ENCODE measurements around the gene RAE1. TPM values are rescaled to one million over a fixed set of nuclear protein-coding genes. Genes with fewer than 3 reads are reported as not detected.
A peak's percentile ranks its signal among the peaks of the same experiment; 100 is the strongest.

The RAE1 gene
- total RNA-seq, 6 experiments from 2014 or later: 8.6 to 22.1 (median 11.1) TPM

DNA sequence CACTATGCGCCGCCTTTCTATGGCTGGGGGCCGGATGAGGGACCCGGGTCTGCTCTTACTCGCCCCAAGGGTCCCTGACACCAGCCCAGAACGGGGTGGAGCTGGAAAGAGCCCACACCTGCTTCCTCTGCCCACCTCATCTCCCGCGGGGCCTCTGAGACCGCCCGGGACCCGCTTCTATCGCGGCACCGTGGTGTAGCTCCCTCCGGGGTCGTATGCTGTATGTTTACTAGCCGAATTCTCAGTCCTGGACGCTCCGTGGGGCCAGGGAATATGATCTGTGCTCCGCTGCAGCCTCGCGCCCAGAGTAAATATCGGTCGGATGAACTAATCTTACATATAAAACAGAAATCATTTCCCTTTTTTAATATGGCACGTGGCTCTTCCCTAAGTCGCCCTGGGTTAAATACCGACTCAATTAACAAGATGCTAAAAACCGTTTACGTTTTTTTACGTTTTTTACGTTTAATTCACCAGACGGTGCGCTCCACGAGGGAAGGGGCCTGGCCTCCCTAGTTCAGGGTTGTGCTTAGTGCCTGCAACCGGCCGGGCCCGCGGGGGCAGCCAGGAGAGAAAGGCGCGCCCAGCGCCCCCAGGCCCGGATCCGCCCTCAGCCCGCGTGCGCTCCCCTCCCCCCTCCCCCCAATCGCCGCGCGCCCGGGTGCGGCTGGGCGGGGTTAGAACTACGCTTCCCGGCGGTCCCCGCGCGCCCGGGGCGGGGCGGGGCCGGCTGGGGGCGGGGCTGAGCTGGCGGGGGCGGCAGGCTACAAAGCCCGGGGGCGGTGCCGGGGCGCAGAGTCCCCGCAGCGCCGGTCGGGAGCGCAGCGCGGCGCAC lies 39.8 kb downstream of the RAE1 start, which contains the start of gene RBM38:
TSS of gene RBM38 (plus strand) at position 793 of the 835 bp plus-strand sequence. CDS start 186 bp downstream, outside the sequence.
- Histone ChIP-seq H3K27me3 (no peaks in the 10 kb centered on the region), H3K9me3 (no peaks in the 10 kb centered on the region), H3K27ac (peak within 1 kb of the TSS in 2 of 3 donors; percentile 59 to 65), H3K36me3 (no peaks in the 10 kb centered on the region), H3K4me3 (peak within 1 kb of the TSS; percentile 58 to 70 (median 61)), H3K4me1 (peaks cover 0 to 19% (median 0%) of the 10 kb centered on the region in 4 donors)
- WGBS (ENCODE audit: insufficient coverage, low coverage, low lambda C conversion rate, missing lambda C conversion rate): 35% methylated on average over 28 of the region's 78 CpGs
- intact Hi-C loops (cut with DNase I): no loop called here
- DNase-seq (peak; percentile 78 to 81 (median 81)), ATAC-seq (peak; percentile 80 to 87 (median 84))
- TF ChIP-seq POLR2A (IDR thresholded peaks at IDR 0.05): no peak
- TF ChIP-seq, protein P1, sequence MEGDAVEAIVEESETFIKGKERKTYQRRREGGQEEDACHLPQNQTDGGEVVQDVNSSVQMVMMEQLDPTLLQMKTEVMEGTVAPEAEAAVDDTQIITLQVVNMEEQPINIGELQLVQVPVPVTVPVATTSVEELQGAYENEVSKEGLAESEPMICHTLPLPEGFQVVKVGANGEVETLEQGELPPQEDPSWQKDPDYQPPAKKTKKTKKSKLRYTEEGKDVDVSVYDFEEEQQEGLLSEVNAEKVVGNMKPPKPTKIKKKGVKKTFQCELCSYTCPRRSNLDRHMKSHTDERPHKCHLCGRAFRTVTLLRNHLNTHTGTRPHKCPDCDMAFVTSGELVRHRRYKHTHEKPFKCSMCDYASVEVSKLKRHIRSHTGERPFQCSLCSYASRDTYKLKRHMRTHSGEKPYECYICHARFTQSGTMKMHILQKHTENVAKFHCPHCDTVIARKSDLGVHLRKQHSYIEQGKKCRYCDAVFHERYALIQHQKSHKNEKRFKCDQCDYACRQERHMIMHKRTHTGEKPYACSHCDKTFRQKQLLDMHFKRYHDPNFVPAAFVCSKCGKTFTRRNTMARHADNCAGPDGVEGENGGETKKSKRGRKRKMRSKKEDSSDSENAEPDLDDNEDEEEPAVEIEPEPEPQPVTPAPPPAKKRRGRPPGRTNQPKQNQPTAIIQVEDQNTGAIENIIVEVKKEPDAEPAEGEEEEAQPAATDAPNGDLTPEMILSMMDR (IDR thresholded peaks at IDR 0.05): no peak

DNA sequence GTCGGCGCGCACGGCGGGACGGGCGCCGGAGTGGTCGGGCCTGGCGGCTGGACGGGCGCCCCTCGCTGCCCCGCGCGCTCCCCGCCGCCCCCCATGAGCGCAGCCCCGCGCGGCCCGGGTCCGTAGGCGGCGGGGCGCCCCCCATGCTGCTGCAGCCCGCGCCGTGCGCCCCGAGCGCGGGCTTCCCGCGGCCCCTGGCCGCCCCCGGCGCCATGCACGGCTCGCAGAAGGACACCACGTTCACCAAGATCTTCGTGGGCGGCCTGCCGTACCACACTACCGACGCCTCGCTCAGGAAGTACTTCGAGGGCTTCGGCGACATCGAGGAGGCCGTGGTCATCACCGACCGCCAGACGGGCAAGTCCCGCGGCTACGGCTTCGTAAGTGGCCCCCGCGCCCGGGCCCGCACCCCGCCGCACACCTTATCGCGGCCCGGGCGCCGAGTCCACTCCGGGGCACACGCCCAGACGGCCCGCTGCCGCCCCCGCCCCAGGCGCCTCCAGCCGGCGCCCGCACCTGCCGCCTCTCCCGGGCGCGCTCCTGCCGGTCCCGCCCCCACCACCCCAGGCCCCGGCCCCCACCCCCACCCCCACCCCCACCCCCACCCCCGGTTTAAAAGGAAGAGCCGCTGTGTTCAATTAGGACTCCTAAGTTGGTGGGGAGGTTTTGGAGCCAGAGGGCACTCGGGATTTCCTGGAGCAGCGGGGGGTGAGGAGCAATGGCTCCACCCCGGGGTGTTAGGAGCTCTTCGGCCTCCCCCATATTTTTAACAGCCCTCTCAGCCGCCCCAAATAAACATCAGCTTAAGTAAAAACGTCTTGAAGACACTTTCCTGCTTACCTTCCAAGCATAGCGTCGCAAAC lies 40.6 kb downstream of the RAE1 start:
- no peaks in the 10 kb centered on the region for H3K36me3 ChIP-seq
- peak overlapping the region; percentile 58 to 70 (median 61) for H3K4me3 ChIP-seq
- peaks cover 0 to 19% (median 0%) of the 10 kb centered on the region in 4 donors for H3K4me1 ChIP-seq
- intact Hi-C loops (cut with DNase I): no loop called here
- no peaks in the 10 kb centered on the region for H3K27me3 ChIP-seq
- H3K9me3 ChIP-seq: no peaks in the 10 kb centered on the region
- 9% methylated on average over 11 of the region's 98 CpGs for WGBS (ENCODE audit: insufficient coverage, low coverage, low lambda C conversion rate, missing lambda C conversion rate)
- DNase-seq (peak in 2 of 3 donors; percentile 48 to 59), ATAC-seq (no peak)
- TF ChIP-seq, protein P1 (IDR thresholded peaks at IDR 0.05): no peak
- TF ChIP-seq POLR2A (IDR thresholded peaks at IDR 0.05): peak; percentile 35
- H3K27ac ChIP-seq: peak overlapping the region in 2 of 3 donors; percentile 59 to 65

DNA sequence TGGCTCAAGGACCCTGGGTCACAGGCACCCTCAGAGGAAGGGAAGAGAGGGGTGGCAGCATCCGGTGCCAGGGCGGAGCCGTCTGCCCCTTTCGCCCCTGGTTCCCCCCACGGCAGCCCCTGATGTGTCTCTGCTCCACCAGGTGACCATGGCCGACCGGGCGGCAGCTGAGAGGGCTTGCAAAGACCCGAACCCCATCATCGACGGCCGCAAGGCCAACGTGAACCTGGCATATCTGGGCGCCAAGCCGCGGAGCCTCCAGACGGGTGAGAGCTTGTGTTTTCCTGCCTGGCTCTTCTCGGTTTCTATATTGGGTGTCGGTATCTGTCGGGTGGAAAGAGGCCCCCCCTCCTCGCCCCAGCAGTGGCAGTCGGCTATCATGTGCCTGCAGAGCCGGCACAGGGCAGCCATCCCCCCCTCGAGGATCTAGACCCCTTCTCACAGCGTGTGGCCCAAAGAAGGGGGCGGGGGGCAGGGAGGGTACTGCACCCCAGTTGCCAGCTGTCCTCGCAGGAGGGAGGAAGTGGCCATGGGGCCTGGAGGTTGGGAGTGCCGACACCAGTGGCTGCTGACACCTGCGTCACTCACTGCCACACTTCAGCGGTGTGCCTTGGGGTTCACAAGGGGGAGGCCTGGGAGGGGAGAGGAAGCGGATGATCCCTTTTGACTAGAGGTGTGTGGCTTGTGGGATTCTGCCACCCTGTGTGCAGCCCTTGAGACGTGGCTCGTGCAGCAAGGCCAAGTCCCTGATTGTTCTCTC lies 41.6 kb downstream of the RAE1 start:
- peaks cover 0 to 19% (median 0%) of the 10 kb centered on the region in 4 donors for H3K4me1 ChIP-seq
- no peaks in the 10 kb centered on the region for H3K27me3 ChIP-seq
- no peaks in the 10 kb centered on the region for H3K9me3 ChIP-seq
- H3K36me3 ChIP-seq: no peaks in the 10 kb centered on the region
- peak overlapping the region; percentile 35 to 70 (median 61) for H3K4me3 ChIP-seq
- ATAC-seq (no peak), DNase-seq (peak in 2 of 3 donors; percentile 50 to 69)
- WGBS (ENCODE audit: insufficient coverage, low coverage, low lambda C conversion rate, missing lambda C conversion rate): 57% methylated on average over 6 of the region's 33 CpGs
- peak overlapping the region in 2 of 3 donors; percentile 20 to 54 for H3K27ac ChIP-seq
- TF ChIP-seq, protein P1 (IDR thresholded peaks at IDR 0.05): no peak
- no peak for TF ChIP-seq POLR2A (IDR thresholded peaks at IDR 0.05)
- intact Hi-C loops (cut with DNase I): no loop called here

Measured in right lobe of liver (tissue), 6 donors.